Measurements from ENCODE around the gene ZNF787. TPM values are rescaled to one million over a fixed set of nuclear protein-coding genes. Genes with fewer than 3 reads are reported as not detected.

ZNF787 gene
- total and polyA plus RNA-seq, 2 of the 13 experiments (the other 11 are each of a cell fraction or from before 2014, with no cell fraction given): 15.1 to 42.8 TPM

DNA sequence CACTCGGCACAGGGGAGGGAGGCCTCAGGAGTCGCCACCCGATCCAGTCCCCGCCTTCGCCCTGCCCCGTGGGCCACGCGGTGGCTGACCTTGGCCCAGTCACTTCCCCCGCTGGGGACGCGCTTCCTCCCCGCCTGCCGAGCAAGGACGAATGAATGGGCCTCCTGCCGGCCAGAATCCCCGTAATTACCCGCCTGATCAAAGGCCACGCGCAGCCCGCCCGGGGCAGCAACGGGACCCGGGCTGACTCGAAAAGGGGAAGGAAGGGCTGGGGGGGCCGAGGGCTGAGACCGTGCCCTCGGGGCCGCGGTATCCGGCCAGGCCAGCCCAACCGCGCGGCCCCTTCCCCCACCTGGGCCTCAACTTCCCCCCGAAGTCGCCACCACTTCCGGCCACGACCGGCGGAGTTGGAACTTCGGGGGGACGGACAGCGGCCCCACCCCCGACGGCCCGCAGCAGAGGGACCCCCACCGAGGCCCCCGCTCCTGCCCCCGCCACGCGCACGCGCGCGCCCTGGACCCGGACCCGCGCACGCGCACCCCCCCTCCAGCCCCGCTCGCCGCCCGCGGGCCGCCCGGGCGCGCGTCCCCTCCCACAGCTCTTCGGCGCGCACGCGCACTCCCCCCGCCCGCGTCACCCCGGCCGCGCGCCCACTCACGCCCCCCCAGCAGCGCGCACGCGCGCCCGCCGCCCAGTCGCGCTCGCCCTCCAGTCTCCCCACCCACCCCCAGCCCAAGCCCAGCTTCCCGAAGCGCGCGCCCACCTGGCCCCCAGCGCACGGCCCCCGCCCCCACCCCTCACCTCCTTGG is 520 bp downstream of the ZNF787 start (continued):
- TF ChIP-seq, protein P1, sequence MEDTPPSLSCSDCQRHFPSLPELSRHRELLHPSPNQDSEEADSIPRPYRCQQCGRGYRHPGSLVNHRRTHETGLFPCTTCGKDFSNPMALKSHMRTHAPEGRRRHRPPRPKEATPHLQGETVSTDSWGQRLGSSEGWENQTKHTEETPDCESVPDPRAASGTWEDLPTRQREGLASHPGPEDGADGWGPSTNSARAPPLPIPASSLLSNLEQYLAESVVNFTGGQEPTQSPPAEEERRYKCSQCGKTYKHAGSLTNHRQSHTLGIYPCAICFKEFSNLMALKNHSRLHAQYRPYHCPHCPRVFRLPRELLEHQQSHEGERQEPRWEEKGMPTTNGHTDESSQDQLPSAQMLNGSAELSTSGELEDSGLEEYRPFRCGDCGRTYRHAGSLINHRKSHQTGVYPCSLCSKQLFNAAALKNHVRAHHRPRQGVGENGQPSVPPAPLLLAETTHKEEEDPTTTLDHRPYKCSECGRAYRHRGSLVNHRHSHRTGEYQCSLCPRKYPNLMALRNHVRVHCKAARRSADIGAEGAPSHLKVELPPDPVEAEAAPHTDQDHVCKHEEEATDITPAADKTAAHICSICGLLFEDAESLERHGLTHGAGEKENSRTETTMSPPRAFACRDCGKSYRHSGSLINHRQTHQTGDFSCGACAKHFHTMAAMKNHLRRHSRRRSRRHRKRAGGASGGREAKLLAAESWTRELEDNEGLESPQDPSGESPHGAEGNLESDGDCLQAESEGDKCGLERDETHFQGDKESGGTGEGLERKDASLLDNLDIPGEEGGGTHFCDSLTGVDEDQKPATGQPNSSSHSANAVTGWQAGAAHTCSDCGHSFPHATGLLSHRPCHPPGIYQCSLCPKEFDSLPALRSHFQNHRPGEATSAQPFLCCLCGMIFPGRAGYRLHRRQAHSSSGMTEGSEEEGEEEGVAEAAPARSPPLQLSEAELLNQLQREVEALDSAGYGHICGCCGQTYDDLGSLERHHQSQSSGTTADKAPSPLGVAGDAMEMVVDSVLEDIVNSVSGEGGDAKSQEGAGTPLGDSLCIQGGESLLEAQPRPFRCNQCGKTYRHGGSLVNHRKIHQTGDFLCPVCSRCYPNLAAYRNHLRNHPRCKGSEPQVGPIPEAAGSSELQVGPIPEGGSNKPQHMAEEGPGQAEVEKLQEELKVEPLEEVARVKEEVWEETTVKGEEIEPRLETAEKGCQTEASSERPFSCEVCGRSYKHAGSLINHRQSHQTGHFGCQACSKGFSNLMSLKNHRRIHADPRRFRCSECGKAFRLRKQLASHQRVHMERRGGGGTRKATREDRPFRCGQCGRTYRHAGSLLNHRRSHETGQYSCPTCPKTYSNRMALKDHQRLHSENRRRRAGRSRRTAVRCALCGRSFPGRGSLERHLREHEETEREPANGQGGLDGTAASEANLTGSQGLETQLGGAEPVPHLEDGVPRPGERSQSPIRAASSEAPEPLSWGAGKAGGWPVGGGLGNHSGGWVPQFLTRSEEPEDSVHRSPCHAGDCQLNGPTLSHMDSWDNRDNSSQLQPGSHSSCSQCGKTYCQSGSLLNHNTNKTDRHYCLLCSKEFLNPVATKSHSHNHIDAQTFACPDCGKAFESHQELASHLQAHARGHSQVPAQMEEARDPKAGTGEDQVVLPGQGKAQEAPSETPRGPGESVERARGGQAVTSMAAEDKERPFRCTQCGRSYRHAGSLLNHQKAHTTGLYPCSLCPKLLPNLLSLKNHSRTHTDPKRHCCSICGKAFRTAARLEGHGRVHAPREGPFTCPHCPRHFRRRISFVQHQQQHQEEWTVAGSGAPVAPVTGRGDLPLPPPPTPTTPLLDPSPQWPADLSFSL (CRISPR knock-in tag; IDR thresholded peaks at IDR 0.05): no peak
- no peak for TF ChIP-seq ZNF543 (CRISPR knock-in tag; IDR thresholded peaks at IDR 0.05)
- no peak for TF ChIP-seq CBX2 (IDR thresholded peaks at IDR 0.05; ENCODE audit: low read depth, low read length)
- no peak for TF ChIP-seq CBX2 (CRISPR knock-in tag; IDR thresholded peaks at IDR 0.05; ENCODE audit: low read depth)
- TF ChIP-seq ERF (CRISPR knock-in tag; IDR thresholded peaks at IDR 0.05): peak; percentile 90
- TF ChIP-seq MIER2 (CRISPR knock-in tag; IDR thresholded peaks at IDR 0.05): peak; percentile 54; the same call in 1 of the 2 replicates
- 0 out of 2 replicates have a peak, but pooled peaks have one; percentile 43 for TF ChIP-seq ZMAT3 (CRISPR knock-in tag; conservative IDR thresholded peaks at IDR 0.05)
- TF ChIP-seq, protein P2, sequence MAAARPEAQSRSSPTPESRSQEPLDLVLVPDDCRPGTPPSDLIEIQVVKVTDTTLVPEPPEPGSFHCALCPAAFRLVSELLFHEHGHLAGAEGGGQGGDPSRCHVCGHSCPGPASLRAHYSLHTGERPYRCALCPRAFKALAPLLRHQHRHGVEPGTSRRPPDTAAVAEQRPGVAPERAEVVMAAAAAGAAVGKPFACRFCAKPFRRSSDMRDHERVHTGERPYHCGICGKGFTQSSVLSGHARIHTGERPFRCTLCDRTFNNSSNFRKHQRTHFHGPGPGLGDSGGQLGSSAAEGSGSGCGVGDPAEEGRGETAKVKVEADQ (CRISPR knock-in tag; IDR thresholded peaks at IDR 0.05; ENCODE audit: borderline replicate concordance): no peak
- no peak for TF ChIP-seq GPN1 (CRISPR knock-in tag; IDR thresholded peaks at IDR 0.05; ENCODE audit: borderline replicate concordance)
- TF ChIP-seq IRF2 (CRISPR knock-in tag; IDR thresholded peaks at IDR 0.05): peak; percentile 74
- peak; percentile 80 for TF ChIP-seq RNF2 (conservative IDR thresholded peaks at IDR 0.05; ENCODE audit: low read depth)
- TF ChIP-seq FLYWCH1 (CRISPR knock-in tag; IDR thresholded peaks at IDR 0.05): no peak
- TF ChIP-seq, protein P3, sequence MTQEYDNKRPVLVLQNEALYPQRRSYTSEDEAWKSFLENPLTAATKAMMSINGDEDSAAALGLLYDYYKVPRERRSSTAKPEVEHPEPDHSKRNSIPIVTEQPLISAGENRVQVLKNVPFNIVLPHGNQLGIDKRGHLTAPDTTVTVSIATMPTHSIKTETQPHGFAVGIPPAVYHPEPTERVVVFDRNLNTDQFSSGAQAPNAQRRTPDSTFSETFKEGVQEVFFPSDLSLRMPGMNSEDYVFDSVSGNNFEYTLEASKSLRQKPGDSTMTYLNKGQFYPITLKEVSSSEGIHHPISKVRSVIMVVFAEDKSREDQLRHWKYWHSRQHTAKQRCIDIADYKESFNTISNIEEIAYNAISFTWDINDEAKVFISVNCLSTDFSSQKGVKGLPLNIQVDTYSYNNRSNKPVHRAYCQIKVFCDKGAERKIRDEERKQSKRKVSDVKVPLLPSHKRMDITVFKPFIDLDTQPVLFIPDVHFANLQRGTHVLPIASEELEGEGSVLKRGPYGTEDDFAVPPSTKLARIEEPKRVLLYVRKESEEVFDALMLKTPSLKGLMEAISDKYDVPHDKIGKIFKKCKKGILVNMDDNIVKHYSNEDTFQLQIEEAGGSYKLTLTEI (CRISPR knock-in tag; conservative IDR thresholded peaks at IDR 0.05): no peak
- no peak for TF ChIP-seq KLF13 (CRISPR knock-in tag; IDR thresholded peaks at IDR 0.05)
- TF ChIP-seq PITX1 (CRISPR knock-in tag; IDR thresholded peaks at IDR 0.05): no peak; the same call in 1 of the 2 replicates
- TF ChIP-seq NR2F6 (IDR thresholded peaks at IDR 0.05): no peak
- TF ChIP-seq NR2F6 (CRISPR knock-in tag; IDR thresholded peaks at IDR 0.05): peak; percentile 90
- no peak; the same call in 1 of the 2 replicates for TF ChIP-seq ZNF652 (CRISPR knock-in tag; IDR thresholded peaks at IDR 0.05; ENCODE audit: borderline replicate concordance, low read depth)
- peak; percentile 90 for TF ChIP-seq ZBTB7B (CRISPR knock-in tag; IDR thresholded peaks at IDR 0.05)
- no peak for TF ChIP-seq SRSF4 (IDR thresholded peaks at IDR 0.05; ENCODE audit: low read depth, low read length, poor library complexity, severe bottlenecking)
- no peak for TF ChIP-seq ZNF75D (CRISPR knock-in tag; IDR thresholded peaks at IDR 0.05; ENCODE audit: borderline replicate concordance)
- peak; percentile 19; the same call in 1 of the 2 replicates for TF ChIP-seq ZNF460 (CRISPR knock-in tag; IDR thresholded peaks at IDR 0.05; ENCODE audit: borderline replicate concordance)
- TF ChIP-seq ZNF558 (CRISPR knock-in tag; IDR thresholded peaks at IDR 0.05; ENCODE audit: borderline replicate concordance): 0 out of 2 replicates have a peak, but pooled peaks have one; percentile 71

Measured in HepG2 (cell line).